MM.1S (cell line): ENCODE results near the gene CCDC47.

Source experiments
- DNase-seq: peaks from one replicate; pipeline ENCODE4 v3.0.0-alpha.2; 2015
- H2AFZ ChIP-seq: fragments of 300-600 bp; sonication (generic); 2 replicates; pipeline ENCODE4 v1.6.0; 2016; ENCODE audit warnings: antibody characterized with exemption, low read length
- H3F3A ChIP-seq: fragments of 300-600 bp; sonication (generic); 2 replicates; pipeline ENCODE4 v1.6.1; 2016; ENCODE audit warnings: mild to moderate bottlenecking, antibody characterized with exemption, low read length, moderate library complexity, mixed read lengths; ENCODE audit not compliant: insufficient read depth
- H3K27ac ChIP-seq: fragments of 300-600 bp; sonication (generic); 2 replicates; pipeline ENCODE4 v1.5.1; 2016; ENCODE audit warnings: mild to moderate bottlenecking, low read length
- H3K27me3 ChIP-seq: fragments of 300-600 bp; sonication (generic); replicated peaks from 2 replicates; pipeline ENCODE4 v1.6.0; 2016; ENCODE audit warnings: low read length; ENCODE audit not compliant: insufficient read depth
- H3K36me3 ChIP-seq: fragments of 300-600 bp; sonication (generic); replicated peaks from 2 replicates; pipeline ENCODE4 v1.6.1; 2016; ENCODE audit warnings: mild to moderate bottlenecking, low read length, mixed read lengths; ENCODE audit not compliant: insufficient read depth
- H3K4me1 ChIP-seq: fragments of 300-600 bp; sonication (generic); 2 replicates; pipeline ENCODE4 v1.6.1; 2016; ENCODE audit warnings: low read length, mixed read lengths
- H3K4me2 ChIP-seq: fragments of 300-600 bp; sonication (generic); 2 replicates; pipeline ENCODE4 v1.6.0; 2016; ENCODE audit warnings: low read depth, low read length
- H3K4me3 ChIP-seq: fragments of 300-600 bp; sonication (generic); 2 replicates; pipeline ENCODE4 v1.5.1; 2016; ENCODE audit warnings: low read length, mixed read lengths
- H3K79me2 ChIP-seq: fragments of 300-600 bp; sonication (generic); 2 replicates; pipeline ENCODE4 v1.6.1; 2016; ENCODE audit warnings: mixed run types, low read length, mixed read lengths
- H3K9ac ChIP-seq: fragments of 300-600 bp; sonication (generic); 2 replicates; pipeline ENCODE4 v1.6.1; 2016; ENCODE audit warnings: low read length, mixed read lengths
- H3K9me2 ChIP-seq: fragments of 300-600 bp; sonication (generic); replicated peaks from 2 replicates; pipeline ENCODE4 v1.6.1; 2016; ENCODE audit warnings: mild to moderate bottlenecking, low read length, mixed read lengths; ENCODE audit not compliant: insufficient read depth
- H3K9me3 ChIP-seq: fragments of 300-600 bp; sonication (generic); replicated peaks from 2 replicates; pipeline ENCODE4 v1.6.1; 2016; ENCODE audit warnings: mild to moderate bottlenecking, low read length, mixed read lengths; ENCODE audit not compliant: insufficient read depth
- H4K20me1 ChIP-seq: fragments of 300-600 bp; sonication (generic); 2 replicates; pipeline ENCODE4 v1.6.1; 2016; ENCODE audit warnings: mild to moderate bottlenecking, low read length, moderate library complexity, mixed read lengths; ENCODE audit not compliant: insufficient read depth
- CTCF ChIP-seq: fragments of 300-600 bp; sonication (generic); IDR thresholded peaks from 2 replicates; pipeline ENCODE4 v1.5.1; 2016; ENCODE audit warnings: antibody characterized with exemption, low read length, mixed read lengths
- EZH2 ChIP-seq: fragments of 300-600 bp; sonication (generic); optimal IDR thresholded peaks from 2 replicates; pipeline ENCODE3; 2017; ENCODE audit warnings: low read depth, mild to moderate bottlenecking, antibody characterized with exemption, low read length, mixed read lengths
- EZH2phosphoT487 ChIP-seq: fragments of 300-600 bp; sonication (generic); IDR thresholded peaks from 2 replicates; pipeline ENCODE4 v1.6.1; 2018; ENCODE audit warnings: antibody characterized with exemption, low read length

The CCDC47 gene

GRCh38 chr17:63817736-63818385, 44.5 kb upstream of the CCDC47 start:
- TF ChIP-seq EZH2 (no peak), EZH2phosphoT487 (no peak), CTCF (no peak)
- Histone ChIP-seq H3K27me3 (no peaks in the 10 kb centered on the region), H3F3A (peaks cover 10% of the 10 kb centered on the region), H3K27ac (no peak overlapping the region), H3K4me2 (no peak overlapping the region), H3K4me3 (no peak overlapping the region), H3K79me2 (peaks cover 24% of the 10 kb centered on the region), H4K20me1 (no peaks in the 10 kb centered on the region), H3K9me2 (no peaks in the 10 kb centered on the region), H3K36me3 (peaks cover 37% of the 10 kb centered on the region), H3K9me3 (no peaks in the 10 kb centered on the region), H2AFZ (no peak overlapping the region), H3K4me1 (no peaks in the 10 kb centered on the region), H3K9ac (no peak overlapping the region)
- DNase-seq = no peak

- DNase-seq = no peak
- no peak for TF ChIP-seq EZH2
- no peak for TF ChIP-seq CTCF
- no peak for TF ChIP-seq EZH2phosphoT487
- H3K9ac ChIP-seq = no peak overlapping the region
Measured at GRCh38 chr17:63816669-63817068, 43.3 kb upstream of the CCDC47 start.

GRCh38 chr17:63816123-63816522, 42.7 kb upstream of the CCDC47 start:
- H2AFZ ChIP-seq = no peak overlapping the region
- no peak overlapping the region for H3K4me2 ChIP-seq
- H3K4me3 ChIP-seq = no peak overlapping the region
- H3K27me3 ChIP-seq = no peaks in the 10 kb centered on the region
- H3K9me3 ChIP-seq = no peaks in the 10 kb centered on the region
- H4K20me1 ChIP-seq = no peaks in the 10 kb centered on the region
- H3K9me2 ChIP-seq = no peaks in the 10 kb centered on the region
- peaks cover 37% of the 10 kb centered on the region for H3K36me3 ChIP-seq
- TF ChIP-seq CTCF (no peak), EZH2 (no peak), EZH2phosphoT487 (no peak)
- H3F3A ChIP-seq = peaks cover 10% of the 10 kb centered on the region
- no peak for DNase-seq
- no peaks in the 10 kb centered on the region for H3K4me1 ChIP-seq
- H3K9ac ChIP-seq = no peak overlapping the region
- H3K79me2 ChIP-seq = peaks cover 21% of the 10 kb centered on the region
- H3K27ac ChIP-seq = no peak overlapping the region

More at GRCh38 chr17:63816669-63817068, 43.3 kb upstream of the CCDC47 start:
- H3K9me3 ChIP-seq = no peaks in the 10 kb centered on the region
- peaks cover 24% of the 10 kb centered on the region for H3K79me2 ChIP-seq
- no peaks in the 10 kb centered on the region for H3K4me1 ChIP-seq
- no peaks in the 10 kb centered on the region for H3K27me3 ChIP-seq
- no peak overlapping the region for H3K4me3 ChIP-seq
- H3F3A ChIP-seq = peaks cover 10% of the 10 kb centered on the region
- H3K27ac ChIP-seq = no peak overlapping the region
- no peaks in the 10 kb centered on the region for H4K20me1 ChIP-seq
- no peaks in the 10 kb centered on the region for H3K9me2 ChIP-seq
- H3K36me3 ChIP-seq = peaks cover 37% of the 10 kb centered on the region
- no peak overlapping the region for H3K4me2 ChIP-seq
- no peak overlapping the region for H2AFZ ChIP-seq
